Stimulated activated CD4-positive, alpha-beta T cell treated with anti-CD3 and anti-CD28 coated beads, TNF-alpha, amount 100 ng/mL, for 4 hours (primary cell): ENCODE data around the gene MARCHF2.

Experiments used
- DNase-seq, 3 experiments: peaks; one replicate each; pipeline ENCODE4 v3.0.0-alpha.2; 2020; ENCODE audit warnings: low read depth in 3 of 3

The MARCHF2 gene

GRCh38 chr19:8477889-8478288, 64.8 kb downstream of the MARCHF2 start:
- no peak for DNase-seq

GRCh38 chr19:8478598-8478997, 65.5 kb downstream of the MARCHF2 start:
- DNase-seq = no peak

- no peak for DNase-seq
Measured at GRCh38 chr19:8481201-8481600, 68.1 kb downstream of the MARCHF2 start.

- DNase-seq = no peak
Measured at GRCh38 chr19:8481616-8482015, 68.5 kb downstream of the MARCHF2 start.

GRCh38 chr19:8482696-8483095, 69.6 kb downstream of the MARCHF2 start:
- DNase-seq = no peak

GRCh38 chr19:8483165-8483564, 70.1 kb downstream of the MARCHF2 start:
- DNase-seq = no peak

- no peak for DNase-seq
Measured at GRCh38 chr19:8484331-8484894, 71.3 kb downstream of the MARCHF2 start.

GRCh38 chr19:8485561-8486371, 72.7 kb downstream of the MARCHF2 start:
- DNase-seq = no peak

- no peak for DNase-seq
Measured at GRCh38 chr19:8486661-8487136, 73.6 kb downstream of the MARCHF2 start.

GRCh38 chr19:8487137-8487851, 74.2 kb downstream of the MARCHF2 start:
- DNase-seq = no peak

- DNase-seq = no peak
Measured at GRCh38 chr19:8488365-8488764, 75.3 kb downstream of the MARCHF2 start.
